HG02943 (cell line): Measurements from ENCODE around the gene RNF5.
"Not testable (repeated sequence)": the region's sequence is repeated elsewhere in the genome, so short reads cannot be mapped to it uniquely, and the experiment has no call there.

Source experiments
- ATAC-seq: cut with Tn5 transposase; IDR thresholded peaks from one replicate; pipeline ENCODE4 v1.9.1; 2021; ENCODE audit warnings: mild to moderate bottlenecking, low read depth, moderate library complexity; ENCODE audit not compliant: unreplicated experiment

RNF5 gene

DNA sequence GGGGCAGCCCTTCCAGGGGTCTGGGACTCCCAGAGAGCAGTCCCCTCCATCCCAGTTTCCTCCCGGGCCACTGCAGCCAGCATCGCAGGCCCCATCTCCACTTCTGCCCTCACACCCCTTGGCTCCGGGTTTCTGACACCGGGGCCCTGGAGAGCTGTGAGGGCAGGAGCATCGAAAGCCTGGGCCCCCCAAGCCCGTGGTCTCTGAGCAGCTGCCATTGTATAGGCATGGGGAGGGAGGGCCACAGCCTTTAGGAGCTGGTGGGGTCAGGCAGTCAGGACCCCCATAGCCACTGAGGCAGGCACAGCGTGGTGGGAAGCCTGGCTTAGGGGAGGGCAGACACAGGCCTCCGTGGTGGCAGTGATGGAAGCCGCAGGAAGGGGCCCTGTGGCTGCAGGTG lies 24.0 kb downstream of the RNF5 start:
- ATAC-seq: no peak

DNA sequence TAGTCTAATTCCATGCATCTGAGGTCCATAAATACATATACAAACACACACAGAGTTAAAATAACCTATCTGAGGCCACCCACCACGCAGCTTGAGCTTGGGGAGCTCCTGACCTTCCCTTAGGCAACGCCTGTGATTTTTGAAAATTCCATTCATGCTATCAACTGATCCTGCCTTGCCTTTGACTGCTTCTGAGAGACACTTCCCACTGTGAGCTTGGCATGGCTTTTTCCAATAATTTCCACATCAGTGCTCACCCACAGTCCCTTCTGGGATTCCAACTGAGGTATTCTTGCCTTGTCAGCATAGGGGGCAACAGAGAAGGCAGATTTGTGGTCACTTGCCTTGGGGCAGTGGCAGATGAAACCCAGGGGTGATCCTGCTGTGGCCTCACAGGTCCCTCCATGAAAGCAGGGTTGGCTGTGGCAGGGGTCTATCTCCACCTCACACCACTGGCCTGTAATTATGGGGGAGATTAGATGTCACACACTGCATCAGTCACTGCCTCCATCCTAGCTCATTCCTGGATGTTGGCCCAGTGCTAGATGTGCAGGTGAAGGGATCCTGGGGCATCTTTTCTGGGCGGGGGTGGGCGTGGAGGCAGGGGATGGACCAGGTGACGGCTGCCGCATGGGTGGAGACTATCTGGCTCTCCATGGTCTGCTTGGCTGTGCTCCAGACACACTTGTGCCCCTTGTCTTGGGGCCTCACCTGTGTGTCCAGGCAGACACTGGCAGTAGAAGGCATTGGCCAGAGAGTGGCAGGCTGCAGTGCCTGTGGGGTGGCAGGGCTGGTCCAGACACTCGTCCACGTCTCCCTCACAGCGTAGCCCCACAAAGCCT lies 25.4 kb downstream of the RNF5 start:
- ATAC-seq: no peak

DNA sequence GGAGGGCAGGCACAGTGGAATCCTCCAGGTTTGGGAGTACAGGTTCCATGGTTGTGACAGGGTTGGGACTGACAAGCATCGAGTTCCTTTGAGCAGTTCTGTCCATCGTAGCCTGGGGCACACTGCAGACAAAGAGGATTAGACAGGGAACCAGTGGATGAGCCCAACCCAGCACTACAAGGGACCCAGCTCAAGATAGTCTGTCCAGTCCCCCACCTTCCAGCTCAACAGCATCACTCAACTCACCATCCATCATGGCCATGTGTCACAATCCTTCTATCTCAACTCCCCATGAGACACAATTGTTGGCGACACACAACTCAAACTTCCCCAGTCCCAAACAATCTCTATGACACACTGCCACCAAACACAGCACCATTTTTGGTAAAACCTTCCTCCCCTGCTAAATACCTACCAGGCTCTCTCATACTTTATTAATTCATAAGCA lies 26.1 kb downstream of the RNF5 start:
- no peak for ATAC-seq

DNA sequence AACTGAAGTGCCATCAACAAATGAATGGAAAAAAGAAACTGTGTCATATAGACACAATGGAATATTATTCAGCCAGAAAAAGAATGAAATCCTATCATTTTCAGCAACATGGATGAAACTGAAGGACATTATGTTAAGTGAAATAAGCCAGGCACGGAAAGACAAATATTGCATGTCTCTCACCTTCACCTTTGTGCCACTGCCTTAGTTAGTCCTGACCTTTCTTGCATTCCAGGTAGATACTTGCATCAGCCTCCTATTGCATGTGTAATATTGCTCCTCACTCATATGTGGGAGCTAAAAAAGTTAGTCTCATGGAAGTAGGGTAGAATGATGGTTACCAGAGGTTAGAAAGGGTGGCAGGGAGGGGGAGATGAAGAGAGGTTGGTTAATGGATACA lies 30.8 kb downstream of the RNF5 start:
- no peak for ATAC-seq

DNA sequence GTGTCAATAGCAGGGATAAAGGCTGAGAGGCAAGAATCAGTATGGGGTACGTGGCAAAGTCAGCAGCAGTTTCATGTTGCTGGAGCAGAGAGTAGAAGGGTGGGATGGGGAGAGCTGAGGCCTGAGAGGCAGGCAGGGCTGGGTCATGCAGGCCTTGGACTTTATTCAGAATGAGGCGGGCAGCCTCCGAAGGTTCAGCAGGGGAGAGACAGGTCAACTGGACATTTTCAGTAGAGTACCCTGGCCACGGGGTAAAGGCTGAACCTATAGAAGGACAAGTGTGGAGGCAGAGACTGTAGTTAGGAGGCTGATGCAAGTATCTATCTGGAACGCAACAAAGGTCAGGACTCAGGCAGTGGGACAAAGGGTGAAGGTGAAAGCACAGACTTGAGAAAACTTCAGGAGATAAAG lies 32.0 kb downstream of the RNF5 start:
- ATAC-seq: no peak

DNA sequence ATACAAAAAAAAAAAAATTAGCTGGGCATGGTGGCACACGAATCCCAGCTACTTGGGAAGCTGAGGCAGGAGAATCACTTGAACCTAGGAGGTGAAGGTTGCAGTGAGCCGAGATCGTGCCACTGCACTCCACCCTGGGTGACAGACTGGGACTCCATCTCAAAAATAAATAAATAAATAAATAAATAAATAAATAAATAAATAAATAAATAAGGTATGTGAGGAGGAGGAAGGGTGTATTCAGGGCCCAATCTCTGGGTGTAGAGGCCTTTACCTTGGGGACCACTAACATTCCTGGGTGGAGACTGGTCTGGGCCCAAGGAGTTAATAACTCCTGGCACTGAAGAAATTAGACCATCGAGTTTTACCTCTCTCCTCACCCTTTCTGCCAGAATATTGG lies 33.2 kb downstream of the RNF5 start:
- ATAC-seq: not testable (repeated sequence)

DNA sequence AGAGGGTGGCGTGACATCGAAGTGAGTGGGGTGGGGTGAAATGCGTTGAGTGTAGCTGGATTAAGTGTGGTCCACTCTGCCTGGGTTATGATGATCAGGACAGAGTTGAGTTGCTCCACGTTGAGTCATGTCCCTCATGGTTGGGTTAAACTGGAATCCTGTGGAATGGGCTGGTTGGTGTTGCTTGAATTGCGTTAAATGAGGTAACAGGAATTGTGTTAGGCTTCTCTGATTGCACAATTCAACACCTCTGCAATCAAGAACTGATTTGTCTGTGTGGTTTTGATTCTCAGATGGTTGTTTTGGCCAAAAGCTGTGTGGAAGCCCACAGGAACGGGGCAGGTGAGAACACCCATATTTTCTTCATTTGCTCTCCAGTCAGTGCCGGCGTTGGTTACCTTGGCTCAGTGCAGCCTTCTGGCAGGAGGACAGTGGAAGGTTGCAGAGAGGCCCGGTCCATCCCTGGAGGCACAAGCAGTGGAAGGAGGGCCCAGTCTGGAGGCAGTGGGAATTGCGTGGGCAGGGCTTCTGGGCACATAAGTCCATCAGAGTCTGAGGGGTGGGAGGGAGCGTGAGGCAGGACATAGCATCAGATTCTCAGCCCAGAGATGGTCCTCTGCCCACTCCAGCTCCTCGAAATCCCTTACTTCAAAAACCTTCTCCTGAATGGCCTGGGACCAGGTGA lies 34.0 kb downstream of the RNF5 start:
- ATAC-seq: no peak

DNA sequence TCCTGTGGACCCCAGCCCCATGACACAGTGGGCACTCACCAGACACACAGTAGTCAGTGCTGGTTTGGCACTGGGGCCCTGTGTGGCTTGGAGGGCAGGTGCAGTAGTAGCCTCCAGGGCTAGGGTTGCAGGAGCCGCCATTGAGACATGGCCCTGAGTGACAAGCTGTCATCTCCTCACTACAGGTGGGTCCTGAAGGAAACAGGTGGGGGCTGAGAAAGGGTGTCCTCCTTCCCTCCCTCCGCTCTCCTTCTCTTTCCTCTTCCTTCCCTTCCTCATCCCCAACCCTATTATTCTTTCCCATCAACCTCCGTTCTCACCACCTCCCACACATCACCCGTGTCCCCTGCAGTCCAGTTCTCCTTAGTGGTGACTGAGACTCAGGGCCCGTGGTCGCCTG lies 35.4 kb downstream of the RNF5 start:
- ATAC-seq: no peak

DNA sequence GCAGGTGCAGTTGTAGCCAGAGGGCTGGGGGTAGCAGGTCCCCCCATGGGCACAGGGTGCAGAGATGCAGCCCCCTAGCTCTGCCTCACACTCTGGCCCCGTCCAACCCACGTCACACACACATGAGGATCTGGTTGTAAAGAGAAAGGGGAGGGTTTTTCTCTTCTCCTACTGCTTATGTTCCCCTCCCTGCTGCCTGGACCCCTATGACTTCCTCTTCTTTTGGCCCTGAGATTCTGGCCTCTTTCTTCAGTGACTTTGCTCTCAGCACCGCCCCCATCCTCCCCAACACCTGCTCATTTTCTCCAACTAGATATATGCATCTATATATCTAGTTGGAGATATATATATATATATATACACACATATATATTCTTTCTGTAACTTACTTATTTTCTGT lies 35.9 kb downstream of the RNF5 start:
- ATAC-seq: no peak

DNA sequence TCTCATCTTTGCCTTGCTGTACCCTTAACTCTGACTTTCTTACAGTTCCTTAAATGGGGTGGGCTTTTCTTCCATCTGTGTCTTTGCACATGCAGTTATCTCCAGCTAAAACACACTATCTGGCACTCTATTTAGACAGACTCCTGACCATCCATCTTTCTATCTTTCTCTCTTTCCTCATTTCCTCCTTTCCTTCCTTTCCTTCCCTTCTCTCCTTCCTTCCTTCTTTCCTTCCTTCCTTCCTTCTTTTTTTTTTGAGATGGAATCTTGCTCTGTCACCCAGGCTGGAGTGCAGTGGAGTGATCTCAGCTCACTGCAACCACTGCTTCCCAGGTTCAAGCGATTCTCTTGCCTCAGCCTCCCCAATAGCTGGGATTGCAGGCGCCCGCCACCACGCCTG lies 37.4 kb downstream of the RNF5 start:
- no peak for ATAC-seq

DNA sequence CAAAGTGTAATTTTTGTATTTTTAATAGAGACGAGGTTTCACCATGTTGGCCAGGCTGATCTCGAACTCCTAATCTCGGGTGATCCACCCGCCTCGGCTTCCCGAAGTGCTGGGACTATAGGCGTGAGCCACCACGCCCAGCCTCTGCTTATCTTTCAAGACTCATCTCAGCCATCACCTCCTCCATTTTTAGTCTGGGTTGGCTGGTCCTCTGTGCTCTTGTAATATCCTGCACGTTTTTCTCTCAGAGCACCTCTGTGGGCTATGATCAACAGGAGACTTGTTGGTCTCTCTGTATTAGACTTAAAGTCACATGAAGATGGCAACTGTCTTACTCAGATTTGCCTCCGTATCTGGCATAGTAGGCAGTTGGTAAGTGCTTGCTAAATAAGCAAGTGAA lies 38.1 kb downstream of the RNF5 start:
- no peak for ATAC-seq

DNA sequence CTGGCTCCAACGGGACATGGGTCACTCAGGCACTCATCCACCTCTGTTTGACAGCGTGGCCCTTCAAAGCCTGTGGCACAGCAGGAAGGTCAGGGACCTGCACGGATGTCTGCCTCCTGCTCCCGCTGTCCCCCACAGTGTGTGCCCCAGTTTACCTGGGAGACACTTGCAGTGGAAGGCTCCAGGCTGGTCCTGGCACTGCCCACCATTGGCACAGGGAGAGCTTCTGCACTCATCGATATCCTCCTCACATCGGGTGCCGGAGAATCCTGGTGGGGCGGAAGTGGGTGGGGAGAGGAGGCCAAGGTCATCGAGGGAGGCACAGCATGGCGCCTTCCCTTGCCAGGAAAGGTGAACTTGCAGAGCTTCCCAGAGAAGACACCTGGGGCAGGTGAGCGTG lies 38.8 kb downstream of the RNF5 start:
- no peak for ATAC-seq

DNA sequence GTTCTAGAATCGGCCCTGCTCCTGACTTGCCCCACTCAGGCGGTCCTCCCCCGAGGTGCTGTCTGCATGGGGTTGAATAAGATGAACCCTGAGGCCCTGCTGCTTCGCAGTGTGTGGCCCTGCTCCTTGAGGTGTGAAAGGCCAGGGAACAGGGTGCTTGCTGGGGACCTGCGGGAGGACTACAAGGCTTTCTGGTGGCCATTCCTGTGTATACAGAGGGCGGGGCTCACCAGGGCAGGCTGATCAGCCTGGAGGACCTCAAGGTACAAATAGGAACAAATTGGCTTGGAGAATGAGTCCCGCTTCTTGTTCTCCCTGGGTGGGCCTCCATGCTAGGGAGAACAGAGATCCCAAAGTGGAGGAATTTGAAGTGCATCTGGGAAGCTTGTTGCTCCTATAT lies 40.0 kb downstream of the RNF5 start:
- no peak for ATAC-seq

DNA sequence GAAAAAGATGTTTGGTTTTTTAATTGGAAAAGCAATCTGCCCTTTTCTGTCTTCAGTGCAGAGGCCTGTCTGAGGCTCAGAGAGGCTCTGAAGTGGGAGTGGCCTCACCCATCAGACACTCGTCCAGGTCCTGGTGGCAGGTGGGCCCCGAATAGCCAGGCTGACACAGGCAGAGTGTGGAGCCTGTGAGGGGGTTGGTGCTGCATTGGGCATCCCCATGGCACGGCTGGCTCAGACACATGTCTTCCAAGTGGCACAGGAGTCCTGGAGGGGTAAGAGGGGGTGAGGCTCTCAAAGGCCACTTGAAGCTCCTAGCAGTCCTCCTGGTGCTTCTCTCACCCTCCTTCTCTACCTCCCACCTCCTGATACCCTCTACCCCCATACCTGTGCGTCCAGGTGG lies 41.8 kb downstream of the RNF5 start:
- no peak for ATAC-seq

DNA sequence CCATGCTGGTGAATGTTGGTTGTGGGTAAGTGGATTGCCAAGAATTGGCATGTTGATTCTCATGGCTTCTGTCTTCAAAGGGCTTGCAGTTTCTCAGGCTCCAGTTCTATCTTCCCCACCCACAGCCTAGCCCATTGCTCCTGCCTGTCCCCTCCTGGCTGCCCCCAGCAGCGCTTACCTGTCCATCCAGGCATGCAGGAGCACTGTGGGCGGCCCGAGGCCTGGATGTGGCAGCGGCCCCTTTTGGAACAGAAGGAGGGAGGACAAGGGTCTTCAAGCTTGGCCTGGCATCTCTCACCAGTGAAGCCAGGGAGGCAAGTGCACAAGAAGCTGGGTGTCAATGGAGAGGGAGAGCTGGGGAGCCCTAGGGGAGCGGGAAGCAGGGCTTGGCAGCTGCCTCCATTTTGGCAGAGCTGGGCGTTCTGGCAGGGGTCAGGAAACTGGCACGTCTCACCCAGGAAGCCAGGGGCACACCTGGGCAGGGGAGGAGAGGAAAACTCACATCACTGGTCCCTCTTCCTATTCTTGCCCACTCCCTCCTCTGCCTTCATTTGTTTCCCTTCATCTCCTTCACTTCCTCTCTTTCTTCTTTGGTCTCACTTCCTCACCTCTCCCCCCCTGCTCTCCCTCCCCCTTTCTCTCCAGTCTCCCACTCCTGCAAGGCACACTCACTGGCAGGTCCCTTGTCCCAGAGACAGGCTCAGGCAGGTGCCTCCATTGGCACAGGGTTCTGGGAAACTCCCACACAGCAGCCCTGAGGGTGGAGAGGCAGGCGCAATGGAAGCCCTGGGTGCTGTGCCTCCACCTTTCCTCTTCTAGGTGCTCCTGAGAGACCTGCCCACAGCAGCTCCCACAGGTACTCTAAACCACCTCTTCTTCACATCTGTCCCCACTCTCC lies 44.4 kb downstream of the RNF5 start:
- ATAC-seq: no peak

DNA sequence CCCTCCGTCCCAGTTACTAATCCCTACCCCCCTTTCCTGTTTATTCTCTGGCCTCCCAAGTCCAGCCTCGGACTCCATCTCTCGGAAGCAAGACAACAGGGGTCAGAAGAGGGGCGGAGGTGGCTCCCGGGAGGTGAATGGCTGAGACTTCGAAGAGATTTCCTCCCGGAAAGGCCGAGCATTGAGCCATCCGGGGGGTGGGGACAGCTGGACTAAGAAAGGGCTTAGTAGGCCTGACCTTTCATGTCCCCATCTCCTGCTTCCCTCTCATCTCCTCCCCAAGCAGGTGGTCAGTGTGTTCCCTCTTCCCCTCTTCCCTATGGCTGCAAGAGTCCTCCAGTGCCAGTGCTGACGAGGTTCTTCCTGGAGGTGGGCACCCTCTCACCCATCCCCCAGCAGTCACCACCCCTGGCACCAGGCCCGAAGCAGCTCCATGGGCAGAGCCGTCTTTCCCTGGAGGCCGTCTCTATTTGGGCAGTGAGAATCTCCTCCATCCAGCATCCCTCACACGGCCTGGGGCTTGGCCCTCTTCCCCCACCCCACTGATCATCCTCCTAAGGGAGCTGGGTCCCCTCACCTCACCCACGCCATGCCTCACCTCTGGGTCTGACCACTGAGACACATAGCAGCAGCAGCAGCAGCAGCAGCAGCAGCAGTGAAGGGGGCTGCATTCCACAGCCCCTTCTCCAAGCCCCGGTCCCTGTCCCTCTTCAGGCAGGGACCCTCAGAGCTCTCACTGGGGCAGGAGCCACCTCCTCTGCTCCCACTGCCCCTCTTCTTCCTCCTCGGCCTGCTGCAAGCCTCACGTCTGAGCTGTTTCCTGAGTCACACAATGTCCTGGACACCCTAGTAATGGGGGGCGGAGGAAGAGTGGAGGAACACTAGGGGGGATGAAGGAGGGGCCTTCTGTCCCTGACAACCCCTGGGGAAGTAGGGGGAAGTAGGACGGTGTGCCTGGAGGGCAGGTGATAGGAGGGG lies 45.3 kb downstream of the RNF5 start, which contains the start of gene NOTCH4:
TSS of gene NOTCH4 (minus strand) at position 810 of the 978 bp plus-strand sequence. CDS start at position 671, 139 bp downstream.
- no peak for ATAC-seq

DNA sequence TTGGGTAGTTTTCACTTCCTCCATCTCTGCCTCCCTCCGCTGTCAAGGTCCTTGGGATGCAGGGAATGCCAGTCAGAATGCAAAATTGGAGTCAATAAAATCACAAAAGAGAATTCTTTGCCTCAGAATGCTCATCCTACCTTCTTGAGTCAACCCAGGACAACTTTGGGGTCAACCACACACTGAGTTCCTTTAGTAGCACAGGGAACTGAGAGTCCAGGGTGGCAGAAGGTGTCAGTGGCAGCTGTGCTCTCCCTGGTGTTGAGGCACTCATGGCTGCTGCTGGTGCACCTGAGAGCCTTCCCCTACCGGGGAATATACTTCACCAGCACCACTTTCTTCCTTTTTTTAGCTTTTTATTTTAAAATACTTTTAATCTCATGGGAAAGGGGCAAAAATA lies 46.5 kb downstream of the RNF5 start:
- no peak for ATAC-seq

DNA sequence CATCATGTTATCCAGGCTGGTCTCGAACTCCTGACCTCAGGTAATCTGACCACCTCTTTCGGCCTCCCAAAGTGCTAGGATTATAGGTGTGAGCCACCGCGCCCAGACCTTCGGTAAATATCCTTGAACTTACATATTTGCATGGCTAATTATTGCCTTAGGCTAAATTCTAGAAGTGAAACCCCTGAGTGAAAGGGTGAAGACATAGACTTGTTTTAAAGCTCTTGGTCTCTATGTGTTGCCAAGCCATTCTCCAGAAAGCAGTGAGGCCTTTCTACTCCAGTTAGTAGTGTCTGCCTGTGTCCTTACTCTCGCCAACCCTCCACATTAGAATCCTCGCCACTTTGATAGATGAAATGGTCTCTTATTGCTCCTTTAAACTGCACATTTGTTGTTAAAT lies 48.2 kb downstream of the RNF5 start:
- ATAC-seq: no peak
